Spinal cord (tissue), 10 donors: ENCODE data around the gene UBTF. TPM values are rescaled to one million over a fixed set of nuclear protein-coding genes. Genes with fewer than 3 reads are reported as not detected.

Experiments
- DNase-seq, 6 donors: peaks; one replicate each; pipeline versions ENCODE4 v3.0.0 to v3.0.0-alpha.2; 2013 to 2015; ENCODE audit warnings: low spot score in 6 of 6, low read depth in 4 of 6
- H3K27ac ChIP-seq: one replicate; pipeline ENCODE4 v1.5.1; 2013; ENCODE audit warnings: low read depth, low read length, control low read depth
- H3K27me3 ChIP-seq: one replicate; pipeline ENCODE4 v1.6.1; 2013; ENCODE audit warnings: low read length; ENCODE audit not compliant: control insufficient read depth, insufficient read depth
- H3K36me3 ChIP-seq: one replicate; pipeline ENCODE4 v1.6.1; 2013; ENCODE audit warnings: low read length; ENCODE audit not compliant: control insufficient read depth, insufficient read depth
- H3K4me1 ChIP-seq: one replicate; pipeline ENCODE4 v1.6.1; 2013; ENCODE audit warnings: low read length; ENCODE audit not compliant: control insufficient read depth, insufficient read depth
- H3K4me3 ChIP-seq: one replicate; pipeline ENCODE4 v1.5.1; 2013; ENCODE audit warnings: low read depth, low read length, control low read depth
- H3K9me3 ChIP-seq: one replicate; pipeline ENCODE4 v1.6.1; 2013; ENCODE audit warnings: low read length; ENCODE audit not compliant: control insufficient read depth, insufficient read depth
- WGBS: methylation state at CpG from one replicate; pipeline ENCODE4 v1.1.5; 2013; ENCODE audit warnings: missing lambda C conversion rate; ENCODE audit not compliant: insufficient coverage; 5-methylcytosine and 5-hydroxymethylcytosine counted together
- polyA plus RNA-seq, 2 donors: library from polyadenylated mRNA; unstranded; fragments of 120-200 nt; gene quantifications; one replicate each; pipeline ENCODE4 v1.2.1, GENCODE V29; 2013; ENCODE audit not compliant: insufficient read length in 2 of 2
- total RNA-seq, 2 donors: library from RNA; depleted of rRNA in 1 of 2; stranded (reverse); fragments of 120-200 nt in 1 of 2; fragments of >200 nt in 1 of 2; gene quantifications; one replicate each; pipeline versions ENCODE4 v1.2.3 to v1.2.4, GENCODE V29; 2013 to 2014
- donor health status: healthy.

The UBTF gene
- total and polyA plus RNA-seq, 4 donors, result 48.6 to 127 (median 112) TPM

GRCh38 chr17:44199553-44200477 is 19.7 kb downstream of the UBTF start, which contains the start of gene ATXN7L3:
ATXN7L3 (minus strand) TSS chr17:44199884; CDS start chr17:44198070, 1,814 bp downstream.
- Histone ChIP-seq H3K4me3 (peak within 1 kb of the TSS; percentile 77), H3K9me3 (no peaks in the 10 kb centered on the region), H3K36me3 (peaks cover 30% of the 10 kb centered on the region), H3K4me1 (peaks cover 25% of the 10 kb centered on the region), H3K27me3 (no peaks in the 10 kb centered on the region), H3K27ac (peak within 1 kb of the TSS; percentile 97)
- under 1% methylated on average over 90 of the region's 126 CpGs for WGBS
- DNase-seq, result peak in 5 of 6 donors; percentile 84 to 99 (median 95)

GRCh38 chr17:44198721-44199552 is 20.5 kb downstream of the UBTF start:
- peak in 2 of 6 donors; percentile 75 to 77 for DNase-seq
- 0% methylated on average over 32 of the region's 68 CpGs for WGBS
- Histone ChIP-seq H3K27ac (peak overlapping the region; percentile 91), H3K27me3 (no peaks in the 10 kb centered on the region), H3K36me3 (peaks cover 39% of the 10 kb centered on the region), H3K4me3 (peak overlapping the region; percentile 77), H3K9me3 (no peaks in the 10 kb centered on the region), H3K4me1 (peaks cover 25% of the 10 kb centered on the region)

DNA sequence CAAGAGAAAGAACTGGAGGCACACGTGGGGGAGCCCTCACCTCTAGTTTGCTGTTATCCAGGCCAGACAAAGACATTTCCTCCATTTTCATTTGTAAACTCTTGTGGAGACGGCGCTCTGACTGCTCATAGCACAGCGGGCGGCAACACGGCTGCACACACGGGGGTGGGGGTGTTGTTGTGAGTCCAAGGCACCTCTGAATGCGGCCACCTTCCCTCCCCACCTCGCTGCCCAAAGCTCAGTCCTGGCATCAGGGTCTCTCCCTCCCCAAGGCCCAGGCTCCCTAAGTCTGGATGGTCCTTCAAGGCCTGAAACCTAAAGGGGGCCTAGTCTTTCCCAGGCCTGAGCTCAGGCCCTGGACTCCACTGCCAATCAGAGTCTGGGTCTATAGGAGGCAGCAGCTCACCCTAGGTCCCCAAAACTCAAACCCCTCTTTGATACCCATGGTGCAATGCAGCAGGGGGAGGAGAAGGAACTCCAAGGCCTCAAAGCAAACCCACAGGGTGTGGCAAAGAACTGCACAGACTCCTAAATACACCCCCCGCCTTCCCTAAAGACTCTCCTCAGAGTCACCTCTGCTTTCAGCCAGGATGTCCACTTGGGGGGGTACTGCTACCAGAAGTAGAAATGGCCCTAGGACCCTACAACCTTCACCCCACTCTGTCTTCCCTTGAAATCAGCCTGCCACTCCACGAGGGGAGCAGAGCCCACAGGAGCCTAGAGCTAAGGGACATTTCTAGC is 21.3 kb downstream of the UBTF start:
- peak in 2 of 6 donors; percentile 36 to 61 for DNase-seq
- WGBS, result 59% methylated on average over 2 of the region's 11 CpGs
- Histone ChIP-seq H3K4me1 (peaks cover 25% of the 10 kb centered on the region), H3K27me3 (no peaks in the 10 kb centered on the region), H3K27ac (peak overlapping the region; percentile 91), H3K4me3 (peak overlapping the region; percentile 77), H3K9me3 (no peaks in the 10 kb centered on the region), H3K36me3 (peaks cover 47% of the 10 kb centered on the region)

DNA sequence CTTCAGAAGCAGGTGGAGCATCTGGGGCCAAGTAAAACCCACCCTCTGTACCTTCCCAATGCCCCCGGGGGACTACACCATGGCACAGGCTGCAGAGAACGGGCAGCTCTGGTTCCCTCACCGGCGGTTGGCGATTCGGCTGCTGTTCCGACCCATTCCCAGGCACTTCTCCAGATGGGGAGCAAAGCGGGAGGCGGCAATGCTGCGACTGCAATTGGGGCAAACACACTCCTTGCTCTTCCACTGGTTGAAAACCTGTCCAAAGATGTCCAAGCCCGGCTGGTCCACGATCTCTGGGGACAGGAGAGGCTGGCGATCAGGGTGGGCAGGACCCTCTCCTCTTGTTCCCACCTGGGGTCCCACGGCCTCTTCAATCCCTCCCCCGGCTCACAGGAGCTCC is 22.4 kb downstream of the UBTF start:
- Histone ChIP-seq H3K9me3 (no peaks in the 10 kb centered on the region), H3K36me3 (peaks cover 57% of the 10 kb centered on the region), H3K4me3 (no peak overlapping the region), H3K4me1 (peaks cover 25% of the 10 kb centered on the region), H3K27ac (no peak overlapping the region), H3K27me3 (no peaks in the 10 kb centered on the region)
- DNase-seq, result no peak
- 92% methylated on average over 15 of the region's 15 CpGs for WGBS

DNA sequence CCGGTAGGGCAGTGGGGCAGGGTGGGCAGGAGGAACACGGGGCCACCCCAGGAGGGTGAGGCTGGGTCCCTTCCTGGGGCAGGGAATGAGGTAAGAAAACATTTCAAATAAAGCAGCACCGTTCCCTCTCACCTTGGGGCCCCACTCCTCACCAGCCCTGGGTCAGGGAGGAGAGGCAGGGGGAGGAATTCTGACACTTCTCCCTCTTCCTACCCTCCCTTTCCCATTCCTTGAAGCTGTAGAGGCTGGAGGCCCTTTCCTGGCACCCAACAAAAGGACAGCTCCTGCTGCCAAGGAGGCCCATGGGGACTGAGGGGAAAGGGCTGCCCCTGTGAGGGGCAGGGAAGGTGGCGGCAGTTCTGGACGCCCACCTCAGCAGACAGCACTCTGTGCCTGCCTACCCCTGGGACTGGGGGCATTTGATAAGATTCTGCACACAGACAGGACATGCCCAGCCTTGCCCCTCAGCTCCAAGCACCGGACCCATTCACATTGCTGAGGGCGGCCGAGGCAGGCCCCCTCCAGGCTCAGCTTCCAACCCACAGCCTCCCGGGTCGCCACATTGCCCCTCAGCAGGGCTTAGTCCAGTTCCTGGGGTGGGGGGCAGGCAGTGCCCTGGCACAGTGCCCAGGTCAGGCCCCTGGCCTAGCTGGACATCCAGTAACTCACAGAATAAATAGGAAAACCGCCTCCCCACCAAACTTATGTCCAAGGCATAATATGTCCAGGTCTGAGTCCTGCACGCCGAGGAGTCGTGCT is 26.0 kb downstream of the UBTF start:
- Histone ChIP-seq H3K36me3 (peaks cover 91% of the 10 kb centered on the region), H3K9me3 (no peaks in the 10 kb centered on the region), H3K27me3 (no peaks in the 10 kb centered on the region), H3K4me3 (no peak overlapping the region), H3K27ac (no peak overlapping the region), H3K4me1 (peaks cover 16% of the 10 kb centered on the region)
- 95% methylated on average over 11 of the region's 14 CpGs for WGBS
- DNase-seq, result no peak

DNA sequence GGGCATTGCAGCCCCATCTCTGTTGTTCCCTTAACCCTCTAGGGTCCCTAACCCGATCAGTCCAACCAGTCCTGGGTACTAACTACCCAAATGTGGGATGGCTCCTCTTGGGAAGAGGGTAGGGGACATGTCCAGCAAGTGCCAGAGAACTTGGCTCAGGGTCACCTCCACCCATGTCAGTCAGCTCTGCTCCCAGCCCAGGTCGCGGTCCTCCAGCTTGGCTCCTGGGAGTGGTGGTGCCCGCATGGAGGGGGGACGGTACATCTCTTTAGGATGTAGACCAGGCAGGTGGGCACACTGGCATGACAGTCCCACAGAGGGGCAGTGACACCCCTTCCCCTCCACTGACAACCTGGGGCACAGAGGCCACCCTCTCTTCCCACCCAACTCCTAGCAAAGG is 26.7 kb downstream of the UBTF start:
- 81% methylated on average over 4 of the region's 5 CpGs for WGBS

GRCh38 chr17:44191941-44192496 is 27.5 kb downstream of the UBTF start:
- H3K27ac ChIP-seq, result no peak overlapping the region

More for the DNA sequence above, 26.7 kb downstream of the UBTF start:
- H3K4me1 ChIP-seq, result peaks cover 14% of the 10 kb centered on the region
- no peak for DNase-seq
- peaks cover 88% of the 10 kb centered on the region for H3K36me3 ChIP-seq
- H3K4me3 ChIP-seq, result no peak overlapping the region
- H3K27me3 ChIP-seq, result no peaks in the 10 kb centered on the region
- H3K27ac ChIP-seq, result no peak overlapping the region
- no peaks in the 10 kb centered on the region for H3K9me3 ChIP-seq

DNA sequence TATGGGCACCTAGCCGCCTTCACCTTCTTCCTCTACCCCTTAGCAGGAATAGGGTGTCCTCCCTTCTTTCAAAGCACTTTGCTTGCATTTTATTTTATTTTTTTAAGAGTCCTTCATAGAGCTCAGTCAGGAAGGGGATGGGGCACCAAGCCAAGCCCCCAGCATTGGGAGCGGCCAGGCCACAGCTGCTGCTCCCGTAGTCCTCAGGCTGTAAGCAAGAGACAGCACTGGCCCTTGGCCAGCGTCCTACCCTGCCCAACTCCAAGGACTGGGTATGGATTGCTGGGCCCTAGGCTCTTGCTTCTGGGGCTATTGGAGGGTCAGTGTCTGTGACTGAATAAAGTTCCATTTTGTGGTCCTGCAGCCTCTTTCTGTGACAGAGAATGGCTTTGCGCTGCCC is 28.1 kb downstream of the UBTF start:
- Histone ChIP-seq H3K4me3 (no peak overlapping the region), H3K9me3 (no peaks in the 10 kb centered on the region), H3K4me1 (peaks cover 9% of the 10 kb centered on the region), H3K27me3 (no peaks in the 10 kb centered on the region), H3K36me3 (peaks cover 75% of the 10 kb centered on the region), H3K27ac (no peak overlapping the region)
- DNase-seq, result no peak
- WGBS, result 47% methylated on average over 4 of the region's 5 CpGs

More at GRCh38 chr17:44191941-44192496, 27.5 kb downstream of the UBTF start:
- Histone ChIP-seq H3K4me3 (no peak overlapping the region), H3K4me1 (peaks cover 11% of the 10 kb centered on the region), H3K9me3 (no peaks in the 10 kb centered on the region), H3K27me3 (no peaks in the 10 kb centered on the region), H3K36me3 (peaks cover 82% of the 10 kb centered on the region)
- no peak for DNase-seq
- WGBS, result no CpG with 5 or more reads among the region's 7 CpGs
